Activated CD8-positive, alpha-beta T cell treated with anti-CD3 and anti-CD28 coated beads for 36 hours (primary cell): Measurements from ENCODE around the gene CST5. TPM values are rescaled to one million over a fixed set of nuclear protein-coding genes. Genes with fewer than 3 reads are reported as not detected.

Experiments used
- ATAC-seq: fragments of 200-7000 bp; cut with Tn5 transposase; one replicate; pipeline ENCODE4 v1.10.0; 2021; ENCODE audit warnings: mild to moderate bottlenecking, moderate library complexity
- CTCF ChIA-PET: fragments of 350-600 bp; sonication (Branson Sonifier 250); formaldehyde crosslinking; loops from one replicate; lab custom pipeline; 2021; ENCODE audit warnings: antibody characterized with exemption; lab: Charles Lee
- POLR2A ChIA-PET: fragments of 350-600 bp; sonication (Branson Sonifier 250); formaldehyde crosslinking; loops from one replicate; lab custom pipeline; 2021; ENCODE audit warnings: antibody characterized with exemption; lab: Charles Lee
- DNase-seq: peaks from one replicate; pipeline ENCODE4 v3.0.0-alpha.2; 2020
- H3K27ac Mint-ChIP-seq: one replicate; pipeline ENCODE4 v1.8.0; 2021; ENCODE audit warnings: mild to moderate bottlenecking, mixed read lengths
- H3K27me3 Mint-ChIP-seq: one replicate; pipeline ENCODE4 v1.8.0; 2021; ENCODE audit warnings: mixed read lengths
- H3K36me3 Mint-ChIP-seq: one replicate; pipeline ENCODE4 v1.8.0; 2021; ENCODE audit warnings: low read depth, mixed read lengths
- H3K4me1 Mint-ChIP-seq: one replicate; pipeline ENCODE4 v1.8.0; 2021; ENCODE audit warnings: low read depth, mixed read lengths
- H3K4me3 Mint-ChIP-seq: one replicate; pipeline ENCODE4 v1.8.0; 2021; ENCODE audit warnings: mild to moderate bottlenecking, moderate library complexity, mixed read lengths
- H3K9me3 Mint-ChIP-seq: one replicate; pipeline ENCODE4 v1.8.0; 2021; ENCODE audit warnings: mixed read lengths
- CTCF ChIP-seq: fragments of 200-600 bp; IDR thresholded peaks from one replicate; pipeline ENCODE4 v1.8.0; 2022; ENCODE audit warnings: antibody characterized with exemption, mild to moderate bottlenecking
- intact Hi-C: fragments of 100-400 bp; cut with micrococcal nuclease; formaldehyde crosslinking; loops from one replicate; pipeline ENCODE4 v1.10.0; 2022
- total RNA-seq, 2 experiments: library from RNA; stranded (reverse); gene quantifications; one replicate each; pipeline ENCODE4 v1.2.3, GENCODE V29; 2021

Gene CST5
- not detected for total RNA-seq

GRCh38 chr20:23879328-23879798, at the start of gene CST5:
Gene CST5, minus strand, starts transcription at chr20:23879748. Its CDS starts 72 bp downstream, at chr20:23879676.
- ATAC-seq (no peak), DNase-seq (no peak)
- Mint-ChIP-seq H3K36me3 (no peaks in the 10 kb centered on the region), H3K27me3 (no peaks in the 10 kb centered on the region), H3K27ac (no peak within 1 kb of the TSS), H3K4me1 (peaks cover 2% of the 10 kb centered on the region), H3K4me3 (no peak within 1 kb of the TSS), H3K9me3 (no peaks in the 10 kb centered on the region)
- no peak for TF ChIP-seq CTCF
- CTCF ChIA-PET: no interaction called here
- POLR2A ChIA-PET: no interaction called here
- intact Hi-C loops: no loop called here

GRCh38 chr20:23928788-23929187, 49.2 kb upstream of the CST5 start:
- POLR2A ChIA-PET: no interaction called here
- DNase-seq: peak; percentile 72
- CTCF ChIA-PET: interaction anchor here (1.5 kb wide), 1 partner anchor 8 kb away, joined by 6 read pairs; no protein-coding TSS in a partner anchor
- no peak for TF ChIP-seq CTCF
- ATAC-seq: peak; percentile 88
- H3K27me3 Mint-ChIP-seq: no peaks in the 10 kb centered on the region
- no peaks in the 10 kb centered on the region for H3K36me3 Mint-ChIP-seq
- intact Hi-C loops: no loop called here
- peaks cover 26% of the 10 kb centered on the region for H3K4me1 Mint-ChIP-seq
- H3K4me3 Mint-ChIP-seq: peak overlapping the region; percentile 44
- no peak overlapping the region for H3K27ac Mint-ChIP-seq
- H3K9me3 Mint-ChIP-seq: peaks cover 1% of the 10 kb centered on the region

- ChIA-PET POLR2A (no interaction called here), CTCF (interaction anchor here (1.5 kb wide), 1 partner anchor 9 kb away, joined by 6 read pairs; no protein-coding TSS in a partner anchor)
- H3K36me3 Mint-ChIP-seq: no peaks in the 10 kb centered on the region
- peak; percentile 13 for DNase-seq
- H3K27me3 Mint-ChIP-seq: no peaks in the 10 kb centered on the region
- no peak overlapping the region for H3K27ac Mint-ChIP-seq
- peaks cover 1% of the 10 kb centered on the region for H3K9me3 Mint-ChIP-seq
- no peak for TF ChIP-seq CTCF
- peak overlapping the region; percentile 44 for H3K4me3 Mint-ChIP-seq
- H3K4me1 Mint-ChIP-seq: peaks cover 26% of the 10 kb centered on the region
- intact Hi-C loops: no loop called here
- peak; percentile 60 for ATAC-seq
These were observed 48.8 kb upstream of the CST5 start for GRCh38 chr20:23928353-23928752.

- Mint-ChIP-seq H3K27me3 (no peaks in the 10 kb centered on the region), H3K4me1 (peaks cover 26% of the 10 kb centered on the region), H3K27ac (no peak overlapping the region), H3K9me3 (peaks cover 1% of the 10 kb centered on the region), H3K36me3 (no peaks in the 10 kb centered on the region), H3K4me3 (no peak overlapping the region)
- DNase-seq (no peak), ATAC-seq (no peak)
- ChIA-PET POLR2A (no interaction called here), CTCF (interaction anchor here (1.2 kb wide), 1 partner anchor 10 kb away, joined by 5 read pairs; no protein-coding TSS in a partner anchor)
- no peak for TF ChIP-seq CTCF
- intact Hi-C loops: no loop called here
These were observed 47.7 kb upstream of the CST5 start for GRCh38 chr20:23926944-23927872.

- DNase-seq: no peak
- Mint-ChIP-seq H3K27me3 (no peaks in the 10 kb centered on the region), H3K27ac (no peak overlapping the region), H3K4me3 (no peak overlapping the region), H3K4me1 (peaks cover 26% of the 10 kb centered on the region), H3K36me3 (no peaks in the 10 kb centered on the region), H3K9me3 (peaks cover 1% of the 10 kb centered on the region)
- CTCF ChIA-PET: interaction anchor here (0.9 to 1.2 kb wide), 2 partner anchors 11 to 38 kb away, joined by 3 to 5 read pairs; no protein-coding TSS in a partner anchor
- no peak for ATAC-seq
- POLR2A ChIA-PET: no interaction called here
- TF ChIP-seq CTCF: no peak
- intact Hi-C loops: no loop called here
These were observed 47.0 kb upstream of the CST5 start for GRCh38 chr20:23926526-23926880.
